Measurements from ENCODE around the gene C6orf89.
"Not testable (repeated sequence)": the region's sequence is repeated elsewhere in the genome, so short reads cannot be mapped to it uniquely, and the experiment has no call there.

C6orf89 gene

GRCh38 chr6:36888115-36888643, 2.4 kb downstream of the C6orf89 start:
- no peak for DNase-seq (ENCODE audit: low spot score)

DNA sequence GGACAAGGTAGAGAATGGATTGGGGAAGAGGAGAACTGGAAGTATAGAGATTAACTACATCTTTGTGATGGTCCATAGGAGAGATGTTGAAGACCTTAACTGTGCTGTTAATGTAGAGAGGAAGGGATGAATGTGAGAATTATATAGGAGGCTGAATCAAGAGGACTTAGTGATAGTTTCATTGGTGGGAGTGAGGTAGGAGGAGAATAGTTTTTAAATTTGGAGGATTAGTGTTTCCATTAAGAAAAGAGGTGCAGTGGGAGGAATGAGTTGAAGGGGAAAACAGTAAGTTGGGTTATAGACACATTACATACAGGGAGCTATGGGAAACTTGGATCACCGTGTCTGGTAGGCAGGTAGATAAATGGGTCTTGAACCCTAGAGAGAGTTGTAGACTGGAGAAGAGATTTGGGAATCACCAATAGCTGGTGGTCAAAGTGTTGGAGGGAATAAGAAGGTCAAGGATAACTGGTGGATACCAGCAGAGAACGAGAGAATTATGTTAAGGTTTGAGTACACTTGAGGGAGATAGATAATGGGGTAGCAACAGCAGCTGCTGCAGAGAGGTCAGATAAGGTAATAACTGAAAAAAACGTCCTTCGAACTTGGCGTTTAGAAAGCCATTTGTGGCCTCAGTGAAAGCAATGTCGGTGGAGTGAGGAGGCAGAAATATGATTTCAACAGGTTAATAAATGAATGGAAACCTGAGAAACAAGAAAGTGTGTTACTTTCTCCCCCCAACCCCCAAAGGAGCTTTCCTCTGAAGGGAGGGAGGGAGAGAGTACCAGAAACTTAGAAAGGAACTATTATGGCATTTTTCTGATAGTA, 3.1 kb downstream of the C6orf89 start:
- no peak for DNase-seq (ENCODE audit: low spot score)

DNA sequence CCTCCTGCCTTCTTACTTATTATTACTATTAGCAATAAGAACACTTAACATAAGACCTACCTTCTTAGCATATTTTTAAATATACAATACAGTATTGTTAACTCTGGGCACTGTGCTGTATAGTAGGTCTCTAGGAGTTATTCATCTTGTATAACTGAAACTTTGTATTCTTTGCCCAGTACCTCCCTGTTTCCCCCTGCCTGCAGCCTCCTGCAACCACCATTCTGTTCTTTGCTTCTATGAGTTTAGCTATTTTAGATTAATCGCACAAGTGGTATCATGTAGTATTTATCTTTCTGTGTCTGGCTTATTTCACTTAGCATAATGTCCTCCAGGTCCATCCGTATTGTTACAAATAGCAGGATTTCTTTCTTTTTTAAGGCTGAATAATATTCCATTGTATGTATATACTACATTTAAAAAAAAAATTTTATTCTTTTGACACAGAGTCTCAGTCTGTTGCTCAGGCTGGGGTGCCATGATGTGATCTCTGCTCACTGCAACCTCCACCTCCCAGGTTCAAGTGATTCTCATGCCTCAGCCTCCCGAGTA, 4.4 kb downstream of the C6orf89 start:
- DNase-seq (ENCODE audit: low spot score), result no peak

- DNase-seq (ENCODE audit: low spot score), result not testable (repeated sequence)
Measured at GRCh38 chr6:36891153-36891552, 5.4 kb downstream of the C6orf89 start.

DNA sequence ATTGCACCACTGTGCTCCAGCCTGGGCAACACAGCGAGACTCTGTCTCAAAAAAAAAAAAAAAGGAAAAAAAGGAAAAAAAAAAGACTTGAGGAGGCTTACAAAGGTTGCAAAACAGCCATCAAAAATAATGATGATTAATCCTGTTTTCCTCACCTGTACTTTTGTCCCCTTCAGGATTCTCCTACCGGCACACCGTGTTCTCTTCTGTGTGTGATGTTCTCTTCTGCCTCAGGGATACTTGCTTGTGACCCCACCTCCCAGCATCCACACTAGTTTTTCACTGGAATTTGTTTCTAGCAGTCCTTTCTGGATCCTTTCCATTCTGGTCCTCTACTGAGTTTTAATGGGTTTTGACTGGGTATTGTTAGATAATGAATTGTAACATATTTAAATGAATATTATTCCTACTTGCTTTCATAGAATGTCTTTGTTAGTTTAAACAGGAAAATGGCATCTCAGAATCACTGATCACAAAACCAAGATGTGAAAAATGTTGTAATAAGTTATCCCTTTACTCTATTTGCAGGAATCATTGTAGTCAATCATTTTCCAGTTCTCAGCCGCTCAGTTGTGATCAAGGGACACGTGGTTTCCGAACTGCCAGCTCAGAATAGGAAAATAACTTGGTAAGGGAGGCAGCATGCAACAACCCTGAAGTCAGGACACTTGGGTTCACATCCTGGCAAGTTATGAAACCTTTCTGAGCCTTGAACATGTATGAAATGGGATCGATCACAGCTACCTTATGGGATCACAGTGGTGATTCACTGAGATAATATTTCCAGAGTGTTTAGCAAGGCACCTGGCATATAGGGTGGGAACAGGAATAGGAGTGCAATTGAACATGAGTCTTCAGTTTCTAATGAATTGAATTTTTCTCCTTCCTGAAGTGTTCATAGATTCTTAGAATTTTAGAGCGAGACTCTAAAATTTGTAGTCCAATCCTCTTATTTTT, 8.5 kb downstream of the C6orf89 start:
- no peak for DNase-seq (ENCODE audit: low spot score)

DNA sequence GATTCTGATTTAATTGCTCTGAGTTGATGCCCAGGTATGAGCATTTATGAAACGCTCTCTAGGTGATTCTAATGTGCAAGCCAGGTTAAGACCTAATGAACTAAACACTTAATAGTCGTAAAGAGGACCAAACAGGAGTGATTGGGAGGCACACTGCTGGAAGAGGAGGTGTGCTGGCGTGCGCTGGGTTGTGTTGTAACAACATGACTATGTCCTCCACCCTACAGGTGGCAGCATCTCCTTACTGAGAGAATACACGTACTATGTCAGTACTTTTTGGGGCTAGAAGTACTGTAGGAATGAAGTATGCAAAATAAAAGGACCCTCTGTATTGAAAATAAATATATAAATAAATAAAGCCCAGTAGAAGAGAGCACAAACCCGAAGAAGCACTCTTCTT, 11.9 kb downstream of the C6orf89 start:
- DNase-seq (ENCODE audit: low spot score), result no peak

DNA sequence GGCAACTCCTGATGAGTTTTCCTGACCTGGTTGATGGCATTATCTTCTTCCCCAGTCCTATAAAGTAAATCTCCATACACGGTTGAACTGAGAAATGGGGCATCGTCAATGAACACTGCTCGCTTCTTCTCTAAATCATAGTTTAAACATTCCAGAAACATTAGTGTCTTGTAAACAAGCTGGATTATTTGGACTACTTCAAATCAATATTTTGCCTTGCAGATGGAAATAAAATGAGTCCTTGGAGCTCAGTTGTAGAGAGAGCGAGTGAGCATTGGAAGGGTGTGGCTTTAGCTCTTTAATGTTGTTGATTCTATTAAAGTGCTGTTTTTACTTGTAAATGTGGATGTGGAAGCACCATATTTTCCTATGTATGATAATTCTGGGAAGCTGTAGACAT, 18.4 kb downstream of the C6orf89 start:
- DNase-seq (ENCODE audit: low spot score), result no peak

DNA sequence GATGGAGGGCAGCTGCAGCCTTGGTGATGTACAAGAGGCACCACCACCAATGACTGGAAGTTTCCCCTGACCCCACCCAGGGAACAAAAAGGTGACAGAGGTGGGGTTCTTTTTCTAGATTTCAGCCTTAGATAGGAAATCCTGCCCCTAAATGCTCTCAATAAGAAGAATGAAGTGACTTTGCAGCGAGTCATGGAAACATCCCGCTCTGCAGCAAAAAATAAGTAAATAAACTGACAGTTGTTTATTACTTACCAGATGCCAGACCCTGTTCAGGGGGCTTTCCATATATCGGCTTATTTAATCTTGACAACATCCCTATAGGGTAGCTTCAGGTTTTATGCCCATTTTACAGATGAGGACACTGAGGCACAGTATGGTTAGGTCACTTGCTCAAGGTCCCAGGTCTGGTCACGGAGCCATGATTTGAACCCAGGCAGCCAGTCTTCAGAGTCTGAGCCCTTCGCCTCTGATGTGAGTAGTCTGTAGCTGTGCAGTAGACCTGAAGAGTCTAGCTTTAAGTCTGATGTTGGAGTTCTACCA, 19.2 kb downstream of the C6orf89 start:
- DNase-seq (ENCODE audit: low spot score), result no peak

GRCh38 chr6:36906539-36907325, 21.0 kb downstream of the C6orf89 start:
- no peak for DNase-seq (ENCODE audit: low spot score)

GRCh38 chr6:36907781-36908180, 22.0 kb downstream of the C6orf89 start:
- no peak for DNase-seq (ENCODE audit: low spot score)

DNA sequence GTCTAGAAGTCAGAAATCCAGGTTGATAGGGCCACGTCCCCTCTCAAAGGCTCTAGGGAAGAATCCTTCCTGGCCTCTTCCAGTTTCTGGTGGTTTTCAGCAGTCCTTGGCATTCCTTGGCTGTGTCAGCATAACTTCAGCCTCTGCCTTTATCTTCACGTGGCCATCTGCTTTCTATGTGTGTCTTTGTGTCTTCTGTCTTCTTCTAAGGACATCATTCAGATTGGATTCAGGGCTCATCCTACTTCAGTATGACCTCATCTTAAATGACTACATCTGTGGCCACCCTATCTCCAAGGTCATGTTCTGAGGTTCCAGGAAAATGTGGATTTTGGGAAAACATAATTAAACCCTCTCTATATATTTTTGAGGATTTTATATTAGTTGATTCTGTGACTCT, 23.0 kb downstream of the C6orf89 start:
- DNase-seq (ENCODE audit: low spot score), result no peak

- DNase-seq (ENCODE audit: low spot score), result no peak
Measured at GRCh38 chr6:36912030-36912454, 26.3 kb downstream of the C6orf89 start.

DNA sequence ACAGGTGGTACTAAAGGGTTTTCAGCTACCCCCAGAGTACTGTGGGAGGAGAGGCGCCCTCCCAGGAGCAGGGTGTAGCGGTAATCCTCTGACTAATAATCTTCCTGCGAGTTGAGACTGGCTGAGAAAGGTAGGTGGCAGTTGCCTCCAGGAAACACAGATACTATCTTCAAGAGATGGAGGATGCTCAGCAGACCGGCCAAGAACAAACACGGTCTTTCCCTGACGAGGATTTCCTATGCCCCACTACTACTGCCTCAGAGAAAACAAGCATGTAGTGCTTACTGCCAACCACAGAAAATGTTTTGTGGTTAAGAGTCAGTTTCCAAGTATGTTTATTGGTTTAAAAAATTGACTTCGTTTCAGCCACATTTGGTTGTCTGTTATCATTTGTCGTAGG, 26.8 kb downstream of the C6orf89 start:
- DNase-seq (ENCODE audit: low spot score), result peak; percentile 67

- DNase-seq (ENCODE audit: low spot score), result no peak
Measured at GRCh38 chr6:36913082-36913481, 27.3 kb downstream of the C6orf89 start.

- DNase-seq (ENCODE audit: low spot score), result peak; percentile 46
Measured at GRCh38 chr6:36914227-36914794, 28.6 kb downstream of the C6orf89 start.

- no peak for DNase-seq (ENCODE audit: low spot score)
Measured at GRCh38 chr6:36915599-36915998, 29.8 kb downstream of the C6orf89 start.

DNA sequence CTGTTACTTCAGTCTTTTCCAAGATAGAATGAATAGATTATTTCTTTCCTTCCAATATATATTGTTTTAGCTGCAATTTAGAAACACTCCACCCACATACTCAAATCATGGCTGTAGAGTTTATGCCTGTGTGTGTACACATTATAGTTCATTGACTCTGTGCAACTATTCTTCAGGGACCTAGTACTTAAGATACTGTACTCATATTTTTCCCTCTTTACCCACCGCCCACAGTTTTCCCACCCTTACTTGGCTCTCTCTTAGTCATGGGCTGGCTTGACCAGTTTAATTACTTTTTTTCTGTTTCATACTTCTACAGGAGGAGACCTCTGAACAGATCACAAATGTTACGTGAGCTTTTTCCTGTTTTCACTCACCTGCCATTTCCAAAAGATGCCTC, 30.4 kb downstream of the C6orf89 start:
- DNase-seq (ENCODE audit: low spot score), result no peak

DNA sequence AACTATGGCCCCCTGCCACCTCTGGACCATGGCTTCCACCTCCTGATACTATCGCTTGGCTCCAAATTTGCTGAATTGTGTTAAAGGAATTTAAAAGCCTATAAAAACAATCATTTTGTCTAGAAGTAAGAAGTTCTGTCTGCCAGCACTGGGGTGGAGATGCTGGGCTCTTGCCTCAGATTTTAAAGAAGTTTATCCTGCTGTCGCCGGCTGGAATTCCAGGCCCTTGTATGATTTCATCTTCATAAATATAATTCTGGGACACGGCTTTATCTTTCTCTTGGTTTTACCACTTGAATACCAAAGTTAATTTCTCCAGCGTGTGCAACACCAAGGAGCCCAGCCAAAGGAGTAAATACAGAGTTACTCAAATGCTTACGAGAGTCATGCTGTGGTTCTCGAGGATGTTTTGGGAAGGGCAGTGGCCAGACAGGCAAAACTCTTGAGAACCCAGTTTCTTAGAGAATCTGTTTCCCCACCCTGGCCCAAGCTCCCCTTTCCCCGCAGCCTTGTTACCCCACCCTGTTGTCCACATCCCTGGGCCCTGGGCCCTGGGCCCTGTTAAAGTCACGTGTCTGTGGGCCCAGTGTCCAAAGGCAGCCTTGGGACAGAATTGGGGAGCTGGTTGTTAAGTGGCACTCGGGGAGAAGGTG, 31.9 kb downstream of the C6orf89 start:
- no peak for DNase-seq (ENCODE audit: low spot score)

GRCh38 chr6:36920049-36920448, 34.3 kb downstream of the C6orf89 start:
- DNase-seq (ENCODE audit: low spot score), result no peak

- DNase-seq (ENCODE audit: low spot score), result no peak
Measured at GRCh38 chr6:36920546-36920945, 34.8 kb downstream of the C6orf89 start.

Data from SW480 (cell line).